NCI-H510A (cell line): ENCODE data around the gene ADCK1.
"Not testable (repeated sequence)": the region's sequence is repeated elsewhere in the genome, so short reads cannot be mapped to it uniquely, and the experiment has no call there.

Experiments
- DNase-seq: peaks from one replicate; lab custom pipeline; 2025; lab: John Stamatoyannopoulos, UW

Gene ADCK1

GRCh38 chr14:77809011-77809410, 9.1 kb downstream of the ADCK1 start:
- DNase-seq, result no peak

DNA sequence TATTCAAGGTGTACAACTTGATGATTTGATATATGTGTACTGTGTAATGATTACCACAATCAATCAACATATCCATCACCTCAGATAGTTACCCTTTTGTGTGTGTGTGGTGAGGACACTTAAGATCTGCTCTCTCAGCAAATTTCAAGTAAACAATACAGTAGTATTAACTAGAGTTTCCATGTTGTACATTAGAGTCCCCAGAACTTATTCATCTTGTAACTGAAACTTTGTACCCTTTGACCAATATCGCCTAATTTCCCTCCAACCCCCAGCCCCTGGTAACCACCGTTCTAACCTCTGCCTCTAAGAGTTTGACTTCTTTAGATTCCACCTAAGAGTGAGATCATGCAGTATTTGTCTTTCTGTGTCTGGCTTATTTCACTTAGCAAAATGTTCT, 12.1 kb downstream of the ADCK1 start:
- DNase-seq, result no peak

GRCh38 chr14:77812682-77813081, 12.8 kb downstream of the ADCK1 start:
- not testable (repeated sequence) for DNase-seq

- DNase-seq, result no peak
Observed at GRCh38 chr14:77822307-77822706, 22.4 kb downstream of the ADCK1 start.

DNA sequence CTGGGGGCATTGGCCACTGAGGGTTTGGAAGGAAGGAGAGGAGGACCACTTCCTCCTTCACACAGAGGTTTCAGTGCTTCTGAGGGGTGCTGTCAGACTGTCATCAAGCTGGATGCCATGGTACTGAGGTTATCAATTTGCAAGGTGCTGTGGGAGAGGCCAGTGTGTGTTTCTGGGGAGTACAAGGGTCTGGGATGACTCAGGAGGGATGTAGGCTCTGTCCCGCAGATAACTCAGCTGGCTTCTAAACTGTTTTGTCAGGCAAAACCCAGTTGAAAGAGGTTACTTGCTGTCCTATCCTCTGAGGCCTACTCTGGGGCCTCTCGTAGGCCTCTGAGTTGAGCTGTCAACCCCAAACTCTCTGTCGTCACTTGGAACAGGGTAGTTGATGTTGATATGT, 22.8 kb downstream of the ADCK1 start:
- no peak for DNase-seq

GRCh38 chr14:77823378-77823777, 23.5 kb downstream of the ADCK1 start:
- no peak for DNase-seq

- DNase-seq, result no peak
Observed at GRCh38 chr14:77825895-77826519, 26.1 kb downstream of the ADCK1 start.

DNA sequence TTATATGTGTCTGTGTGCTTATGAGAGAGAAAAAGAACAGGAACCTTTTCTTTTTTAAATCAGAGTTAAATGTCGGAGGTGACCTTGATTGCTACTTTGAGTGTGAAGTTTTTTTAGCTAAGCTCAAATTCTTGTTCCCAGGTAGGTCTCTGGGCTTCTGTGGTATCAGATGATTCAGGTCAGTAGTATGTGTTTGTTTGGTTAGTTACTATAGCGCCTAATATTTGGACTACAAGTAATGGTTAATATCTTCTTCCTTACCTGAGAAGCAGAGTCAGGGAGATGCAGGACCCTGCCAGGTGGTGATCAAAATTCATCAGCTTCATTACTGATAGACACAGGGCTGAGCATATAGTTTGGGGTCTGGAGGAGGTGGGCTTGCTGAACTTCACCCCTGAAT, 30.8 kb downstream of the ADCK1 start:
- DNase-seq, result no peak

DNA sequence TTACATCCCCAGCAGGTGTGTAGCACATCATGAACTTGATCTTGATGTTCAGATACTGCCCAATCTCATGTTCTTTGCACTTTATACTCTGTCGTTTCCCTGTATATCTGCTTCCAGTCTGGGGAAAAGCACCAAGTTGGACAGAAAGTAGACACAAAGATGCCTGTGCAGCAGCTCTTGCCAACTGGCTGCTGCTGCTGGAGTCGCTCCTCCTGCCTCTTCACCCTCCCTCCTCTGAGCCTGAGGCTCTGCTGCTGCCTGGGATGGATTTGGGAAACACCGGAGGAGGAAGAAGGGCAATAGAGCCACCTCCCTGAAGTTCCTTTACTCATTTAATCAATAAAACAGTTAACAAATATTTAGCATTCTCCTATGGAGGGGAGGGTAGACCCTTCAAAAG, 32.4 kb downstream of the ADCK1 start:
- DNase-seq, result no peak

GRCh38 chr14:77837926-77838325, 38.0 kb downstream of the ADCK1 start:
- DNase-seq, result no peak

GRCh38 chr14:77838831-77839511, 39.1 kb downstream of the ADCK1 start:
- DNase-seq, result no peak

- DNase-seq, result no peak
Observed at GRCh38 chr14:77843195-77843594, 43.3 kb downstream of the ADCK1 start.

DNA sequence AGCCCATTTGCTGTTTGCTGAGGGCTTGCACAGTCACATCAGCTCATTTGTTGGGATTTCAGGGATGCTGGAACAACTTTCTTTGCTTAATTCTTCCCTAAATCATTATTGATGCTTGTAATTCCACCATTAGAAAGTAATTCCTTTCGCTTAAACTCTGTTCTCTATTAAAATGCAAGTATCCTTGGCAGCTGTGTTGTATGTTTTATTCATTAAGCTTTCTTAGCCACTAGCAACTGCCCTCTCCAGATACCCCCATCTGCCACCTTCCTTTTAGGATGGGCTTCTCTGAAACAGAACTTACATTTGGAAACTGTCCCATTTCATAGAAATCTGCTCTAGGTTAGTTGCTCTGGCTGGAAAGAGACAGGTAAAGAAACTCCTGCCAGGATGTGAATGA, 43.7 kb downstream of the ADCK1 start:
- no peak for DNase-seq

GRCh38 chr14:77844802-77845201, 44.9 kb downstream of the ADCK1 start:
- no peak for DNase-seq

- no peak for DNase-seq
Observed at GRCh38 chr14:77848031-77848430, 48.1 kb downstream of the ADCK1 start.

DNA sequence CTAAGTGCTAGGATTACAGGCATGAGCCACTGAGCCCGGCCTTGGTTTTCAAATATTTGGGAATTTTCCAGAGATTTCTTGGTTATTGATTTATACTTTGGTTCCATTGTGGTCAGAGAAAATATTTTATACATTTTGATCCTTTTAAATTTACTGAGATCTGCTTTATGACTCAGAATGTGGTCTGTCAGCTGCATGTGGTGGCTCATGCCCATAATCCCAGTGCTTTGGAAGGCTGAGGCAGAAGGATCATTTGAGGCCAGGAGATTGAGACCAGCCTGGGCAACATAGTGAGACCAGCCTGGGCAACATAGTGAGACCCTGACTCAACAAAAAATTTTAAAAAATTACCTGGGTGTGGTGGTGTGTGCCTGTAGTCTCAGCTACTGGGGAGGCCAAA, 49.8 kb downstream of the ADCK1 start:
- DNase-seq, result no peak

DNA sequence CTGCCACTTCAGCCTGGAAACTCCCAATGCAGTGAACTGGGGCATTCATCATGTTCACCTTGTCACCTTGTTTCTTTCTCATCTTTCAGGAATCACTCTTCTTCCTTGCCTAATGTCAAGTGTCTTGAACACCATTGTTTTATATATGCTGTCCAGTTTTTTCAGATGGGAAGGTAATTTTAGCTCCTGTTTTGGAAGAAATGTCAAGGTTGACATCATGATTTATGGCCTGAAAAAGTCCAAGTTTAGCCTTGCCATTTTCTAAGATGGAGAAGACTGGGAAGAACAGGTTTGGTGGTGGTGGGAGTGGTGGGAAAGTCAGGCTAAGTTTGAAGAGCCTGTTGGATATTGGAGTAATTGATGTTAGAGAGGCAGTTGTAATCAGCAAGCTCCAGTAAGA, 54.0 kb downstream of the ADCK1 start:
- no peak for DNase-seq

GRCh38 chr14:77856941-77857340, 57.0 kb downstream of the ADCK1 start:
- DNase-seq, result no peak

DNA sequence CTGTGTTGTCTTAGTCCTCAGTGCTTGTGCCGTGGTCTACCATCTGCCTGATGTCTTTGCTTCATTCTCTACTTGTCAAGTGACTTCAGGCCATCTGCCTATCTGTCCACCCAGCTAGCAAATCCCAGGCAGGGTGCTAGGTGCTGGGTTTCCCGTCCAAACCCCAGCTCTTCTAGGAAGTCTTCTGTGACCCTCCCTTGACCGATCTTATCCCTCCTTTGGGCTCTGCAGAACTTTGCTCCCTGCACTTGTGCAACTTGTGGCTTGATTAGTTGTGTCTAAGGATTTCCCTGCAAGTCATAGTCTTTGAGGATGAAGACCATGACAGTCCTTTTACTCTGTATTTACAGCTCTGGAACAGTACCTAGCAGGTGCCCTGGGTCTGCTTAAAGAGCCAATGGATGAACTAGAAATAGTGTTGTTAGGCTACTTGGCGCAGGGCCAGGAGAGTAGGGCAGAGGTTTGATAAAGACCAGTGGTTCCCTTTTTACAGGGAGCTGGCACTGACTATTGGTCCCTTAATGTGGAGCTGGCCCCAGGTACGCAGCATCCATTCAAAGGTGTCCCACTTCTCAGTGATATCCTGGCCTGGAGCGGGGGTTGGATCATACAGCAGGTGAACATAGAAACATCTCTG, 60.1 kb downstream of the ADCK1 start:
- DNase-seq, result no peak

DNA sequence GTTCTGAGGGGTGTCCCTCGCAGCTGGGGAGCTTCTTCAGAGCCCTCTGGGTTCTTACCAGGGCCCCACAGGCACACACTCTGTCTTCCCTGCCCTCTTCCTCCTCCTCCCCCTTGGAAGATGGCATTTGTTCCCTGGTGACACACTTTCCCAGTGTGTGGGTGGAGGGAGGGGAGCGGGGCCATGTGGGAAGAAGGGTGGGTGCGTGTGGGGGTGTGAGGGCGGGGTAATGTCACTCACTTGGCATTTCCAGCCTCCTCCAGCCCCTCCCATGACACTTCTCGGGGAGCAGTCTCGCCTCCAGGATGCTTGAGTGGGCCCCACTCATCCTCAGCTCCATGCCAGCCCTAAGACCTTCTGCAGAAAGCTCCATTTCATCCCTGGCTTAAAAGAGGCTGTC, 61.3 kb downstream of the ADCK1 start:
- no peak for DNase-seq

GRCh38 chr14:77862154-77862786, 62.4 kb downstream of the ADCK1 start:
- no peak for DNase-seq

DNA sequence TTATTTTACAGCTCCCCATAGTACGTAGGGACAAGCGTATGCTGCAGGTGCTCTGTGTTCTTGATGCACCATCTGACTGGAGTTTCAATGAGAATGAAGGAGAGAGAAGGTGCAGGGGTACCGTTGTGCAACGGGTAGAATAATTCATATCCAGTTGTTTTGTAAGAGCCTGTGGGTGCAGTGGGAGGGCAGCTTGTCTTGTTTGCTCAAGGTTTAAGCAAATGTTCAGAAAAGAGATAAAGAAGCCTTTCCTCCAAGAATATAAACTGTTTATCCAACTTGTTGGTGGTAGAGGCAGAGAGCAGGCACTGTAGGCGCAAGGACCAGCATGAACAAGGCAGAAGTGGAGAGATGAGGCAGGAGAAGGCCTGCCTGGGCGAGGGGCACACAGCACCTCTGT, 64.2 kb downstream of the ADCK1 start:
- no peak for DNase-seq

DNA sequence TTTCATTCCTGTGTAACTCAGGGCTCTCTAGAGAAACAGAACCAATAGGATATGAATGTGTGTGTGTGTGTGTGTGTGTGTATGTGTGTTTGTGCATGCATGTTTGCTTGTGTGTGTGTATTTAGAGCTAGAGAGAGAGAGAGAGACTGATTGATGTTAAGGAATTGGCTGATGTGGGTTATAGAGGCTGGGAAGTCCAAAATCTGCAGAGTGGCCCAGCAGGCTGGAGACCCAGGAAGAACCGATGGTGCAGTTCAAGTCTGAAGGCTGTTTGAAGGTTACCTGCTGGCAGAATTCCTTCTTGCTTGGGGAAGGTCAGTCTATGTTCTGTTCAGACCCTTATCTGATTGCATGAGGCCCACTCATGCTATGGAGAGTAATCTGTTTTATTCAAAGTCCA, 64.7 kb downstream of the ADCK1 start:
- DNase-seq, result no peak
